ENCODE data around the gene ADAMTS17. TPM values are rescaled to one million over a fixed set of nuclear protein-coding genes. Genes with fewer than 3 reads are reported as not detected.

The ADAMTS17 gene
- polyA plus RNA-seq, 4 donors, result 0.45 to 3.1 (median 1.2) TPM

DNA sequence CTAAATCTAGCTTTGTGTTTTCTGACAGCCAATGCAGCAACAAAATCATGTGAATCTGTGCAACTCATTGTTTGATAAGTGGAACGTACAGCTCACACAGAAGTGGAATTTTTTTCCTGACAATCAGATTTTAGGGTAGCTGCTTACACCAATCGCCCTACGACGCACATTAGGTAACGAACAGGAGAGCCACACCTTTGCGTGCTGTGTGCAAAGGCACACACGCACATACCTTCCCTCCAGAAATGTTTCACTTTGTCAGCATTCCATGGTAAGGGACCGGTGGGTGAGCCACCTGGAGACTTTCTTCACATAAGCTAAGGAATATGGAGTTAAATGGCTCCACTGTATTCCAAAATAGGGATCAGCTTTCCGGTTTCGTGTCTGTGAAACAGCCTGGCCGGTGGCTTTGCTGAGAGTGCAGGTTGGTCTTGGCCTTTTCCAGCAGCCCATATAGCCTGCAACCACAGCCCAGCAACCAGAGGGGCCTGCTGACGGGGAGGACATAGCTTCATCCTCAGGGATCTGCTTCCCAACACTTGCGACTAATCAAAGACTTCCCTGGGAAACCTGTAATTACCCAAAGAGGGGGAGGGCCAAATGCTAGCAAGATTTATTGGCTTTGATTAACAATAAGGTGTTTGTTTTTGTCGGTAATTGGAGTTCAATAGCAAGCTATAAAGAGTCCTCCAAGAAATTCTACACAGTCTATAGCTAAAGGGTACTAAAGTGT lies 145.3 kb downstream of the ADAMTS17 start:
- no peak for FAIRE-seq
- WGBS, 3 donors, result 43 to 72% (median 63%) methylated on average over 14 of the region's 14 CpGs
- Histone ChIP-seq H3K27me3 (ENCODE audit: control insufficient read depth in 3 of 3, insufficient read depth in 3 of 3, low read length in 3 of 3) (no peaks in the 10 kb centered on the region), H3K4me3 (ENCODE audit: low read depth in 1 of 3, low read length in 3 of 3) (no peak overlapping the region), H3K36me3 (ENCODE audit: control insufficient read depth in 3 of 3, insufficient read depth in 2 of 3, low read depth in 1 of 3, low read length in 3 of 3) (no peaks in the 10 kb centered on the region), H3K4me1 (ENCODE audit: control insufficient read depth in 3 of 3, insufficient read depth in 2 of 3, low read depth in 1 of 3, low read length in 2 of 3) (peaks cover 0 to 3% (median 2%) of the 10 kb centered on the region in 3 donors), H3K9me3 (ENCODE audit: control insufficient read depth in 2 of 2, insufficient read depth in 1 of 2, low read depth in 1 of 2, low read length in 1 of 2) (no peaks in the 10 kb centered on the region), H3K27ac (ENCODE audit: low read depth in 1 of 3, low read length in 2 of 3) (no peak overlapping the region)
- DNase-seq, result peak in 1 of 2 donors; percentile 21

DNA sequence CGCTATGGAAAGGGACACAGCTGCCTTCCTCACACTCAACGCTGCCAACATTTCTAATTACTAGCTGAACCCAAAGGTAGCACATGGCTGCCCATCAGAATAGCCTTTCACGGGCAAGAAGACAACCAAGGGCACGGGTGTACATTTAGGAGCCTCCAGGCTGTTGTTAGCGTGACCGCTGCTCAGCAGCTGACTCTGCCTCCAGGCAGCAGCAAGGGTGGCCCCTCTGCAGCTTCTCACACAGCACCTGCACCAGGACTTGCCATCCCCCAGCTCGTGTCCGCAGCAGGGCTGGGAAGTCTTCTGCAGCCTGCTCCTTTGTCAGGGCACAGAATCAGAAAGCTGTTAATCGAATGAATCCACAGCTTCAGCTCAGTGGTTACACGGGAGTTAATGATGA lies 146.8 kb downstream of the ADAMTS17 start:
- Histone ChIP-seq H3K4me3 (ENCODE audit: low read depth in 1 of 3, low read length in 3 of 3) (no peak overlapping the region), H3K36me3 (ENCODE audit: control insufficient read depth in 3 of 3, insufficient read depth in 2 of 3, low read depth in 1 of 3, low read length in 3 of 3) (no peaks in the 10 kb centered on the region), H3K4me1 (ENCODE audit: control insufficient read depth in 3 of 3, insufficient read depth in 2 of 3, low read depth in 1 of 3, low read length in 2 of 3) (no peaks in the 10 kb centered on the region), H3K27me3 (ENCODE audit: control insufficient read depth in 3 of 3, insufficient read depth in 3 of 3, low read length in 3 of 3) (no peaks in the 10 kb centered on the region), H3K9me3 (ENCODE audit: control insufficient read depth in 2 of 2, insufficient read depth in 1 of 2, low read depth in 1 of 2, low read length in 1 of 2) (no peaks in the 10 kb centered on the region), H3K27ac (ENCODE audit: low read depth in 1 of 3, low read length in 2 of 3) (no peak overlapping the region)
- no peak for DNase-seq
- WGBS, 3 donors, result 91 to 95% (median 94%) methylated on average over 10 of the region's 10 CpGs
- FAIRE-seq, result no peak

GRCh38 chr15:100193277-100193860 lies 148.4 kb downstream of the ADAMTS17 start:
- Histone ChIP-seq H3K4me3 (ENCODE audit: low read depth in 1 of 3, low read length in 3 of 3) (no peak overlapping the region), H3K9me3 (ENCODE audit: control insufficient read depth in 2 of 2, insufficient read depth in 1 of 2, low read depth in 1 of 2, low read length in 1 of 2) (no peaks in the 10 kb centered on the region), H3K27ac (ENCODE audit: low read depth in 1 of 3, low read length in 2 of 3) (no peak overlapping the region), H3K27me3 (ENCODE audit: control insufficient read depth in 3 of 3, insufficient read depth in 3 of 3, low read length in 3 of 3) (no peaks in the 10 kb centered on the region), H3K4me1 (ENCODE audit: control insufficient read depth in 3 of 3, insufficient read depth in 2 of 3, low read depth in 1 of 3, low read length in 2 of 3) (no peaks in the 10 kb centered on the region), H3K36me3 (ENCODE audit: control insufficient read depth in 3 of 3, insufficient read depth in 2 of 3, low read depth in 1 of 3, low read length in 3 of 3) (no peaks in the 10 kb centered on the region)
- FAIRE-seq (no peak), DNase-seq (no peak)
- 92 to 95% (median 94%) methylated on average over 21 of the region's 21 CpGs for WGBS, 3 donors

- DNase-seq (no peak), FAIRE-seq (no peak)
- Histone ChIP-seq H3K4me3 (ENCODE audit: low read depth in 1 of 3, low read length in 3 of 3) (no peak overlapping the region), H3K36me3 (ENCODE audit: control insufficient read depth in 3 of 3, insufficient read depth in 2 of 3, low read depth in 1 of 3, low read length in 3 of 3) (no peaks in the 10 kb centered on the region), H3K4me1 (ENCODE audit: control insufficient read depth in 3 of 3, insufficient read depth in 2 of 3, low read depth in 1 of 3, low read length in 2 of 3) (no peaks in the 10 kb centered on the region), H3K27ac (ENCODE audit: low read depth in 1 of 3, low read length in 2 of 3) (no peak overlapping the region), H3K27me3 (ENCODE audit: control insufficient read depth in 3 of 3, insufficient read depth in 3 of 3, low read length in 3 of 3) (no peaks in the 10 kb centered on the region), H3K9me3 (ENCODE audit: control insufficient read depth in 2 of 2, insufficient read depth in 1 of 2, low read depth in 1 of 2, low read length in 1 of 2) (no peaks in the 10 kb centered on the region)
- 82 to 87% (median 84%) methylated on average over 14 of the region's 14 CpGs for WGBS, 3 donors
These were observed 149.4 kb downstream of the ADAMTS17 start for GRCh38 chr15:100192097-100193080.

DNA sequence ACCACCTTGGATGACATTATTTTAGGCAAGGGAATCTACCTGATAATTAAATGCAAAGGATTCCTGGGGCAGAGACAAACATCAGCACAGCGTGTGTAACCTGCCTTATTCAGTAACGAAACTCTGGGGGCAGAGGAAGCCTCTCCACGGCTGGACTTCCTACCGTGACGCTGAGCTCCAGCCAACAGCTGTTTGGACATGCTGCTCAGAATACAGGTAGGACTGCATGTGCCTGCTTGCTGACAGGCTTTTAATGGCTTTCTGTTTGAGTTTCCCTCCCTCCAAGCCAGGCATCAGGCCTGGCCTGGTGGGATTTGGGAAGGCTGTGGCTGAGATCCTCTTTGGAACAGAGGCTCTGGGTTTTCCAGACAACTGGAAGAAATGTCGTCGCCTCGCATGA lies 150.6 kb downstream of the ADAMTS17 start:
- no peaks in the 10 kb centered on the region for H3K4me1 ChIP-seq (ENCODE audit: control insufficient read depth in 3 of 3, insufficient read depth in 2 of 3, low read depth in 1 of 3, low read length in 2 of 3)

DNA sequence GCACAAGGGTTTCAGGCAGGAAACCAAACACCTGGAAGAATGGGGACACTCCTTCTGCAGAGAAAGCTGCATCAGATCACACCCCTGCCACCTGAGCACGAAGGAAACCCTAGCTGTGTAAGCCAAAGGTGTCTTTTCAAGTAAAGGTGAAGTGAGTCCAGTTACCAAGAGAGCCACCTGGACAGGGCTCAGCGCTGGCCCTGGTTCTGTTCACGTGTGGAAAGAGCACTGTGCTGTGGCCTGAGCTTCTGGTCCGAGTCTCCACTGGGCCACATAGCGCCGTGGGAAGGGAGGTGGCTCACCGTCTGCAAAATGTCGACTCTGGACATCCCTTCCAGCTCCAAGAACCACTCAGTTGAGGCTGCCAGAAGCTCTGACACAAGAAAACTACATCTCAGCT lies 151.1 kb downstream of the ADAMTS17 start:
- Histone ChIP-seq H3K4me3 (ENCODE audit: low read depth in 1 of 3, low read length in 3 of 3) (no peak overlapping the region), H3K27me3 (ENCODE audit: control insufficient read depth in 3 of 3, insufficient read depth in 3 of 3, low read length in 3 of 3) (no peaks in the 10 kb centered on the region), H3K4me1 (ENCODE audit: control insufficient read depth in 3 of 3, insufficient read depth in 2 of 3, low read depth in 1 of 3, low read length in 2 of 3) (no peaks in the 10 kb centered on the region), H3K9me3 (ENCODE audit: control insufficient read depth in 2 of 2, insufficient read depth in 1 of 2, low read depth in 1 of 2, low read length in 1 of 2) (no peaks in the 10 kb centered on the region), H3K27ac (ENCODE audit: low read depth in 1 of 3, low read length in 2 of 3) (no peak overlapping the region), H3K36me3 (ENCODE audit: control insufficient read depth in 3 of 3, insufficient read depth in 2 of 3, low read depth in 1 of 3, low read length in 3 of 3) (no peaks in the 10 kb centered on the region)
- DNase-seq, result no peak
- no peak for FAIRE-seq
- WGBS, 3 donors, result 81 to 87% (median 86%) methylated on average over 8 of the region's 8 CpGs

More for the DNA sequence above, 150.6 kb downstream of the ADAMTS17 start:
- Histone ChIP-seq H3K9me3 (ENCODE audit: control insufficient read depth in 2 of 2, insufficient read depth in 1 of 2, low read depth in 1 of 2, low read length in 1 of 2) (no peaks in the 10 kb centered on the region), H3K27me3 (ENCODE audit: control insufficient read depth in 3 of 3, insufficient read depth in 3 of 3, low read length in 3 of 3) (no peaks in the 10 kb centered on the region), H3K36me3 (ENCODE audit: control insufficient read depth in 3 of 3, insufficient read depth in 2 of 3, low read depth in 1 of 3, low read length in 3 of 3) (no peaks in the 10 kb centered on the region), H3K4me3 (ENCODE audit: low read depth in 1 of 3, low read length in 3 of 3) (no peak overlapping the region), H3K27ac (ENCODE audit: low read depth in 1 of 3, low read length in 2 of 3) (no peak overlapping the region)
- DNase-seq, result no peak
- WGBS, 3 donors, result 74 to 89% (median 88%) methylated on average over 8 of the region's 8 CpGs
- FAIRE-seq, result no peak

- Histone ChIP-seq H3K36me3 (ENCODE audit: control insufficient read depth in 3 of 3, insufficient read depth in 2 of 3, low read depth in 1 of 3, low read length in 3 of 3) (no peaks in the 10 kb centered on the region), H3K4me1 (ENCODE audit: control insufficient read depth in 3 of 3, insufficient read depth in 2 of 3, low read depth in 1 of 3, low read length in 2 of 3) (no peaks in the 10 kb centered on the region), H3K27me3 (ENCODE audit: control insufficient read depth in 3 of 3, insufficient read depth in 3 of 3, low read length in 3 of 3) (no peaks in the 10 kb centered on the region), H3K9me3 (ENCODE audit: control insufficient read depth in 2 of 2, insufficient read depth in 1 of 2, low read depth in 1 of 2, low read length in 1 of 2) (no peaks in the 10 kb centered on the region), H3K27ac (ENCODE audit: low read depth in 1 of 3, low read length in 2 of 3) (no peak overlapping the region), H3K4me3 (ENCODE audit: low read depth in 1 of 3, low read length in 3 of 3) (no peak overlapping the region)
- FAIRE-seq (no peak), DNase-seq (no peak)
- 85 to 87% (median 85%) methylated on average over 4 of the region's 4 CpGs for WGBS, 3 donors
These were observed 151.9 kb downstream of the ADAMTS17 start for GRCh38 chr15:100189849-100190248.

- H3K4me3 ChIP-seq (ENCODE audit: low read depth in 1 of 3, low read length in 3 of 3), result no peak overlapping the region
- no peaks in the 10 kb centered on the region for H3K27me3 ChIP-seq (ENCODE audit: control insufficient read depth in 3 of 3, insufficient read depth in 3 of 3, low read length in 3 of 3)
- H3K9me3 ChIP-seq (ENCODE audit: control insufficient read depth in 2 of 2, insufficient read depth in 1 of 2, low read depth in 1 of 2, low read length in 1 of 2), result no peaks in the 10 kb centered on the region
- FAIRE-seq (no peak), DNase-seq (no peak)
- 82 to 86% (median 86%) methylated on average over 6 of the region's 6 CpGs for WGBS, 3 donors
- no peaks in the 10 kb centered on the region for H3K36me3 ChIP-seq (ENCODE audit: control insufficient read depth in 3 of 3, insufficient read depth in 2 of 3, low read depth in 1 of 3, low read length in 3 of 3)
- no peak overlapping the region for H3K27ac ChIP-seq (ENCODE audit: low read depth in 1 of 3, low read length in 2 of 3)
- H3K4me1 ChIP-seq (ENCODE audit: control insufficient read depth in 3 of 3, insufficient read depth in 2 of 3, low read depth in 1 of 3, low read length in 2 of 3), result no peaks in the 10 kb centered on the region
These were observed 152.5 kb downstream of the ADAMTS17 start for GRCh38 chr15:100189319-100189718.
